ENCODE measurements around the gene ACVR1. TPM values are rescaled to one million over a fixed set of nuclear protein-coding genes. Genes with fewer than 3 reads are reported as not detected.

ACVR1 gene
- total RNA-seq, 2 experiments from 2014 or later, result 18.7 to 19.4 TPM

DNA sequence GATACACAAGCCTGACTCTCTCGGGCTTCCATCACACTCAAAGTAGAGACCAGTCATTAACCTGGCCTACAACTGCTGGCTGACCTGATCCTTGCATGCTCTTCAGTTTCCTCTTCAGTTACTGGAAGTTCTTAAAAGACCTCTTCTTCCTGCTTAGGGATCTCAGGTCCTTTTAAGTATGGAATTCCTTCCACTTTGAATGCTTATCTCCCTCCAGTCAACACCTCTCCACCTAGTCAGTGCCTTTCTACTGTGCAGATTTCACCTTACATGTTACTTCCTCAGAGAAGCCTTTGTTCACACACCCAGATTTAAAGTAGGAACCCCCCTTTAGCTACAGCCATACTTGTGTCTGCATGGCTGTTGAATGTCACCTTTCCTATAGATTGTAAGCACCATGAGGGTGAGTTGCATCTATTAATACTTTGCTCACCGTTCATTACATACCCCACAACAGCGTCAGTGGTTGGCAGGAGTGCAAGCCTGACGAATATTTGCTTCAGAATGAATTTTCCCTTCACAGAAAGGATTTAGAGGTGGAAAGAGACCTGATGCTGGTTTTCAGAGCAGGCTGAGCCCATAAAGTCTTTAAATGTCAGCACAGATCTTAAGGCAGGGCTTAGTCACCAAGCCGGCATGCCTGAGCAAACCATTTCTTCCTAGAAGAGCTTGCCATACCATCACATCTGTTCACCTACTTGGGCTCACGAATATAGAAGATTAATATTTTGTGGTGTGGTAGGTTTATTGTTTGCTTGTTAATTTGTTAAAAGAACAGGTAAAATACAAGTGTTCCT is 90.1 kb downstream of the ACVR1 start:
- Mint-ChIP-seq H3K4me3 (no peak overlapping the region), H3K27ac (no peak overlapping the region), H3K9me3 (ENCODE audit: low read depth) (no peaks in the 10 kb centered on the region), H3K36me3 (no peaks in the 10 kb centered on the region), H3K27me3 (no peaks in the 10 kb centered on the region), H3K4me1 (peaks cover 32% of the 10 kb centered on the region)
- CTCF ChIA-PET, result no interaction called here
- DNase-seq, result no peak
- no peak for ATAC-seq

DNA sequence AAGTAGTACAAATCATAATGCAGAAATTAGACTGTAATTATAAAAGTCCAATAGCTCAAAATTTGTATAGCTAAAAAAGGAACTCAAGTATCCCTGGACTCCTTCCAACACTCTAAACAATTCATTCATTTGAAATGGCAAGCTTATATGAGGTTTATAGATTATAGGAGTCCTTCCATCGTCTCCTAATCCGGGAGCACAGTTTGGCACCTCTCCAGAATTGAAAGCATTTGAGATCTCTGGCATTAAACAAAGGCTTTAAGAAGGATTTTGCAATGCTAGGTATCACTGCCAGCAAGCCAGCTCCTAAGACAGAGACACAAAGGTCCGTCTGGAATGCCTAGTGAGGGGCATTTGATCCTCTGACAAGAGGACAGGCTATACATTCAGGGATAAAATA is 90.9 kb downstream of the ACVR1 start:
- Mint-ChIP-seq H3K9me3 (ENCODE audit: low read depth) (no peaks in the 10 kb centered on the region), H3K4me3 (no peak overlapping the region), H3K36me3 (no peaks in the 10 kb centered on the region), H3K27ac (no peak overlapping the region), H3K27me3 (no peaks in the 10 kb centered on the region), H3K4me1 (peaks cover 32% of the 10 kb centered on the region)
- CTCF ChIA-PET, result no interaction called here
- ATAC-seq (no peak), DNase-seq (no peak)

DNA sequence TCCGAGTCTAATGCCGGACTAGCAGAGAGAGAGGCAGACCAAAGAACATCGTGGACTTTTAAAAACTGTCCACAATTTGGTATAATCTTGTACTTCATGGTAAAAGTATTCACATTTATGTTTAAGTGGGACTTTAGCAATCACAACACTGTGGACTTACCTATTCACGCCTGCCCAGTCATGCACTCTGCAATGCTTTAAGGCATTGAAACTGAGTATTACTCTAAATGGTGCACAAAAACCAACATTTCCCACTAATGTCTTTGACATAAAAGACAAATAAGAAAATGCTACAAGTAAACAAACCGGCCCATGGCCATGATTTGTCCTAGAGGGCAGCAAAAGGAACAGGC is 91.3 kb downstream of the ACVR1 start:
- peaks cover 29% of the 10 kb centered on the region for H3K4me1 Mint-ChIP-seq
- H3K27me3 Mint-ChIP-seq, result no peaks in the 10 kb centered on the region
- H3K36me3 Mint-ChIP-seq, result peaks cover 1% of the 10 kb centered on the region
- DNase-seq, result no peak
- no peak for ATAC-seq
- no peak overlapping the region for H3K27ac Mint-ChIP-seq
- CTCF ChIA-PET, result no interaction called here
- H3K9me3 Mint-ChIP-seq (ENCODE audit: low read depth), result no peaks in the 10 kb centered on the region
- no peak overlapping the region for H3K4me3 Mint-ChIP-seq

DNA sequence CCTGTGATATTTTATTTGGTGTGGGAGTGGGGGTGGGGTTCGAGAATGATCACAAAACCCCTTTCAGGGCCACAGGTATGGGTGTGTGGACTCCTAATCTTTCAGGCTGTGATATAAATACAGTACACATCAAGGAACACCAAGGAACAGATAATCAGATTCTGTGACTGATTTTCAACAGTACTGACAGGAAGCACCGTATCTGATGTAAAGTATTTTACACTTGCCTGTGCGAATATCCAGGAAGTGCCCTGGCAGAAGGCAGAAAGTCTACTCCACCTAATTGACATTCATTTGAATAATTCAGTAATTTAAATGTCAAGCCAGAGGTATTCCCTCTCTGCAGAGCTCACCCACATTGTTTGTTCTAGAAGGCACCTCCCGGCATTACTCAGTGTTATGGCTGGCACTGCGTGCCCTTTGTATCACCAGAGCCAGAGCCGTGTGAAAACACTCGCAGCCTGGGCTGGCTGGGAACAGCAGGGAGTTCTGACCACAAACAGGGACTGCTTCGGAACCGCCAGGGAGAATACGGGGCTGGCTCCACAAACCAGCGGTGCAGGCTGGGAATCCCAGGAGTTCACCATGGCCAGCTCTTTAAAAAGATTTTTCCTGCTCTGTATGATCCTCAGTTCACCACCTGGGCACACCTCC is 91.8 kb downstream of the ACVR1 start:
- no peak overlapping the region for H3K27ac Mint-ChIP-seq
- CTCF ChIA-PET, result no interaction called here
- H3K4me1 Mint-ChIP-seq, result peaks cover 24% of the 10 kb centered on the region
- no peaks in the 10 kb centered on the region for H3K27me3 Mint-ChIP-seq
- H3K4me3 Mint-ChIP-seq, result no peak overlapping the region
- DNase-seq (no peak), ATAC-seq (no peak)
- H3K9me3 Mint-ChIP-seq (ENCODE audit: low read depth), result no peaks in the 10 kb centered on the region
- H3K36me3 Mint-ChIP-seq, result peaks cover 3% of the 10 kb centered on the region

DNA sequence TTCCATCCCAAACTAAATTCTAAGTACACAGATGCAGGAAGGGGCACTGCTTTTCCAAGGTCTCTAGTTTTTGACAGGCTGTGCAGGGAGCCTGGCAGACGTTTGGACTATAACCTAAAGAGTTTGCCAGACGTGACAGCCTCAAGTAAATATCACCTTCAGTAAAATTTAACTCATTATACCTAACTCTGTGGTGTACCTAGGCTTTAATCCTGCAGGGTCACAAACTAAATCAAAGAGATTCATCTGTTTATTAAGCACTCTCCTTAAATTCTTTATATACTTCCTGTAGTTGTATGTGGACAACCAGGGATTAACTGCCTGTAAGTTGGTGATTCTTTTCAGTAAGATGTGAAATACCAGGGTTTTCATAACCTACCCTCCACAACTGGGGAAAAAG is 92.9 kb downstream of the ACVR1 start:
- Mint-ChIP-seq H3K27me3 (no peaks in the 10 kb centered on the region), H3K4me3 (no peak overlapping the region), H3K27ac (no peak overlapping the region), H3K4me1 (peaks cover 17% of the 10 kb centered on the region), H3K36me3 (peaks cover 3% of the 10 kb centered on the region), H3K9me3 (ENCODE audit: low read depth) (no peaks in the 10 kb centered on the region)
- CTCF ChIA-PET, result no interaction called here
- ATAC-seq (no peak), DNase-seq (no peak)

DNA sequence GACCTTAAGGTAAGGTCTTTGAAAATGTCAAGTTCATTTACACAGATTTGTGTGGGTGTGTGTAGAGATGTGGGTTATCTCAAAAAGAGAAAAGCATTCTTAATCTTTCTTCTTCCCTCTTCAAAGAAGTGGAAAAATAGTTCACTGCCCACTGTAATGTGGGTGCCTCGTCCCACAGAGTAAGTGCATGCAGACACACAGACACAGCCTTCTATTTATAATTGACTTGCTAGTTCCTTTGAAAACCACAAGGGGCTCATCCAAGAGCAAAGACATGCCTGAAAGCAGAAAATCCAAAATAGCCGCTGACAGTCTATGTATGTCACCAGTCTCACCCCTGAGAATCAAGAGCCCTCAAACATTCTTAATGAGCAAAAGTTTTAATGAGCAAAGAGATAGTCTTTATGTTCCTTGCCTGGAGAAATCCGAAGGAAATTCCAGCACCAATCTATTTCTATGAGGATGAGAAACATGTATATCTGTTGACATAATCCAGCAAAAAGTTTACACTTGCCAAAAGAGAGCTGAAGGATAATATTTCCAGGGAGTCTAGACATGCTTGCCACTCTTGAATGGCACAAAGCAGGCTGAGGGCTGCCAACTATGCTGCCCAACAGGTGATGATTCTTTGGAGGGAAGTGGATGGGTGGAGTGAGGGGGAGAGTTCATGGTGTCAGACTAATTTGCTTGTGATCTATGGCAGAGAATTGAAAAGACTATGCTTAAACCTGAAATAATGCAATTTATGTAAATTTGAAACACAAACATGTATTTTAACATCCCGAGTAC is 93.9 kb downstream of the ACVR1 start:
- Mint-ChIP-seq H3K4me1 (peaks cover 17% of the 10 kb centered on the region), H3K4me3 (no peak overlapping the region), H3K27me3 (no peaks in the 10 kb centered on the region), H3K27ac (no peak overlapping the region), H3K9me3 (ENCODE audit: low read depth) (no peaks in the 10 kb centered on the region), H3K36me3 (peaks cover 4% of the 10 kb centered on the region)
- DNase-seq (no peak), ATAC-seq (no peak)
- CTCF ChIA-PET, result no interaction called here

DNA sequence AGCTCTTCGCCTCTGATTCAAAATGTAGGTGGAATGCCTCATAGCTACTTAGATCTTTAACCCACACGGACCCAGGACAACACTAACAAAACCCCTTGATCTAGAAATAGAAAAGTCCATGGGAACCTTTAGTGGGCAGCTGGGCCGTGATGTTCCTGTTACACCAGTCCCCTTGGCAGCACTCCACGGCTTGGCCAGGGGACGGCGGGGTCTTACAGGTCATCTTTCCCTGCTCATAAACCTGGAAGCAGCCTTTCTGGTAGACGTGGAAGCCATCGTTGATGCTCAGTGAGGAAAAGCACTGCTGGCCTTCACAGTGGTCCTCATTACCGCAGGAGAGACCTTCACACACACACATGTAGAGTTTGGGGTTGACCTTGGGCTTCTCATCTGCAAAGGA is 95.9 kb downstream of the ACVR1 start:
- H3K27me3 Mint-ChIP-seq, result no peaks in the 10 kb centered on the region
- H3K4me1 Mint-ChIP-seq, result peaks cover 17% of the 10 kb centered on the region
- no peaks in the 10 kb centered on the region for H3K9me3 Mint-ChIP-seq (ENCODE audit: low read depth)
- peaks cover 6% of the 10 kb centered on the region for H3K36me3 Mint-ChIP-seq
- H3K4me3 Mint-ChIP-seq, result no peak overlapping the region
- CTCF ChIA-PET, result interaction anchor here (1.0 to 1.9 kb wide), 6 partner anchors 10 to 478 kb away, joined by 3 to 8 read pairs (median 3); partner anchors contain the start of gene ACVR1
- H3K27ac Mint-ChIP-seq, result no peak overlapping the region
- no peak for DNase-seq
- no peak for ATAC-seq

DNA sequence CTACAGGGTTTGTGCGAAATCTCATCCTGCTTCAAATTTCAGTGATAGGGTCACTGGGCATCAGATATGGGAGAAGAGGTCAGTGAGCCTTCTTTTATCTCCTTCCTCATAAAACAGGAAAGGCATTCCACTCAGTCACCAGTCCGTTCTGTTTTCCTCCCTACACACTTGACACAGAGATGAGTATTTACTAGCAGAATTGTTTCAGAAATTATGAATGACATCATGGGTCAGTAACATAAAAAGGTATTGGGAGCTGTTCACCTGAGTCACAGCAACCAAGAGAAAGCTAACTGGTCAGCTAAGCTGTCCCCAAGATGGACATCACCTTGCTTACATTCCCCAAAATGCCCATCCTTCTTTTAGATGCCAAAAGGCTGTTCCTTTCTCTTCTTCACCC is 96.3 kb downstream of the ACVR1 start:
- Mint-ChIP-seq H3K27me3 (no peaks in the 10 kb centered on the region), H3K4me1 (peaks cover 17% of the 10 kb centered on the region), H3K9me3 (ENCODE audit: low read depth) (no peaks in the 10 kb centered on the region), H3K27ac (no peak overlapping the region), H3K36me3 (peaks cover 6% of the 10 kb centered on the region), H3K4me3 (no peak overlapping the region)
- no peak for ATAC-seq
- CTCF ChIA-PET, result interaction anchor here (1.9 kb wide), 2 partner anchors 27 to 227 kb away, joined by 4 to 8 read pairs; no protein-coding TSS in a partner anchor
- no peak for DNase-seq

DNA sequence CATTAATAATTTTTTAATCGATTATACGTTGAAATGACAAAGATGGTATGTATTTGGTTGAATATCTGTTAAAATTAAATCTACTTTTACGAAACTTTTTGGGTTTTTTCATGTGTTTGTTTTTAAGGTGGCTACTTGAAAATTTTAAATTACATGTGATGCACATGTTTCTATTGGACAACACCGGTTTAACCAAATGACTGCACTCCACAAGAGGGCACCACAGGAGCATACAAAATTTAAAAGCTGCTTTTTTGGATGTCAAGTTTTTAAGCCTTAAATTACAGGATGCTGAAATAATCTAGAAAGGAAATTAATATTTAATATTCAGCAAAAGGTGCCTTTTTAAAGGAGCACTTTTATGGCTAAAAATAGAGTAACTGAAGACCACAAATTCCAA is 98.7 kb downstream of the ACVR1 start:
- Mint-ChIP-seq H3K4me3 (no peak overlapping the region), H3K36me3 (peaks cover 7% of the 10 kb centered on the region), H3K4me1 (peaks cover 8% of the 10 kb centered on the region), H3K27me3 (no peaks in the 10 kb centered on the region), H3K9me3 (ENCODE audit: low read depth) (no peaks in the 10 kb centered on the region), H3K27ac (no peak overlapping the region)
- ATAC-seq (peak; percentile 23), DNase-seq (peak; percentile 65)
- CTCF ChIA-PET, result interaction anchor here (0.9 to 1.7 kb wide), 3 partner anchors 13 to 148 kb away, joined by 3 to 4 read pairs (median 4); partner anchors contain the start of gene ACVR1

DNA sequence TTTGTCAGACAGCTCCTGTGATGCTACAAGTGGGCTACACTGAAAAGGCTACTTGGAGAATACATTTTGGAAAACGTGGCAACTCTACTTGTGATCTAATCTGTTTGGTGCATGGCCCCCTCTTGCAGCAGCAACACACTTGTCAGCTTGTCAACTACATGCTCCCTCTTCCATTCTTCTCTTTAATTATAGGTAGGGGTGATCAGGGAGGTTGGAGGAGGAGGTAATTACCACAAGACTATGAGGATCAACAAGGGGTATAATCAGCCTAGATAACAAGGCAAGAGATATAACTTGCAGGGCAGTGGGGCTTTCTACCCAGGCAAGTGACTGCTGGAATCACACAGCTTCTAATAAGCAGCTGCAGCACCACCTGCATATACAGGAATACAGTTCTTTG is 104.9 kb downstream of the ACVR1 start:
- DNase-seq (no peak), ATAC-seq (no peak)
- Mint-ChIP-seq H3K4me3 (no peak overlapping the region), H3K4me1 (peaks cover 7% of the 10 kb centered on the region), H3K36me3 (peaks cover 20% of the 10 kb centered on the region), H3K27me3 (no peaks in the 10 kb centered on the region), H3K9me3 (ENCODE audit: low read depth) (no peaks in the 10 kb centered on the region), H3K27ac (no peak overlapping the region)
- CTCF ChIA-PET, result no interaction called here

DNA sequence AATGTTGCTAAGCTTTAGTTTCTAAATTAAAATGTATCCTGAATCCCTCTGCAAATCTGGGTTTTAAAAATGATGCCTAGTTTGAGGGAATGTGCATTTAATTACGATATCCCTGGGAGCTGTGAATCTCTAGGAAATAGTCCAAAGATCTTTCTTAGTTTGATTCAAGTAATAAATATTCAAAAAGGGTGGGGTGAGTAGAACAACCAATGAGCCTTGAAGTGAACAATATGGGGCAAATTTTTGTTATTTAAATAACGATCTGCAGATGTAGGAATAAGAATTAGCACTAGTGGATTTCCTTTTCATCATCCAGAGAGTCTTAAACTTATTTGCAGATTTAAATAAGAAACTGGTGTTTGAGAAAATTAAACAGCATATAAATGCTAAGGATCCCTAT is 106.3 kb downstream of the ACVR1 start:
- Mint-ChIP-seq H3K27ac (no peak overlapping the region), H3K36me3 (peaks cover 29% of the 10 kb centered on the region), H3K4me1 (peaks cover 7% of the 10 kb centered on the region), H3K27me3 (no peaks in the 10 kb centered on the region), H3K4me3 (no peak overlapping the region), H3K9me3 (ENCODE audit: low read depth) (no peaks in the 10 kb centered on the region)
- ATAC-seq, result no peak
- CTCF ChIA-PET, result interaction anchor here (0.9 kb wide), 1 partner anchor 468 kb away, joined by 4 read pairs; no protein-coding TSS in a partner anchor
- DNase-seq, result no peak

DNA sequence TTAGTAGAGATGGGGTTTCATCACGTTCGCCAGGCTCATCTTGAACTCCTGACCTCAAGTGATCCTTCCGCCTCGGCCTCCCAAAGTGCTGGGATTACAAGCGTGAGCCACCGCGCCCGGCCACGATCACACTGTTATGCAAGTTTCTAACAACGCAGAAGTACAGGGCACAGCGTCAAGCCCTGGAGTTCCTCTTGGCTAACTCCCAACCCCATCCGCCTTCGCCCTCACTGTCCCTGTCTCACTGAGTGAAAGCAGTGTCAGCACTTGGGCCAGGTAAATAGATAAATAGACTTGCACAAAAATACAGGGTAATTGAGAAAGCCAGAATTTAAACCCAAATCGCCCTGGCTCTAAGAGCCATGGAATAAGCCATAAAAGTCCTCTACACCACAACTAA is 111.7 kb downstream of the ACVR1 start:
- Mint-ChIP-seq H3K4me3 (no peak overlapping the region), H3K27me3 (no peaks in the 10 kb centered on the region), H3K36me3 (peaks cover 49% of the 10 kb centered on the region), H3K27ac (no peak overlapping the region), H3K9me3 (ENCODE audit: low read depth) (peaks cover 3% of the 10 kb centered on the region), H3K4me1 (peaks cover 5% of the 10 kb centered on the region)
- ATAC-seq, result no peak
- DNase-seq, result no peak
- CTCF ChIA-PET, result interaction anchor here (1.0 kb wide), 1 partner anchor 13 kb away, joined by 3 read pairs; no protein-coding TSS in a partner anchor

DNA sequence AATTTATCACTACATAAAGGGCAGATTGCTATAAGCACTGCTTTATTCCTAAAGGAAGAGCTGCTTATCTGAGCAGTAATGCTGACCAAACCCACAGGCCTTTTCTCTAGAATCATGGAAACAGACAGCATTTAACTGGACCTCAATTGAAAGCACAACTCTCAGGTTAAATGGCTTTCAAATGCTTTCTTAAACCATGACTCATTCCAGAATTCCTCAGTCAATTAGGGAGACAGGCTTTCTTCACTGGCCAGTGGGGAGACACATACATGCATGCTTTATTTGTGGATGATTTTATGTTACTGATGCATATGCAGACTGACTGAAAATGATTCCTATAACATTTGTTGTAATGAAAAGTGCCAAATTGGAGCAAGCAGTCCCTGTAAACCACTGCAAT is 114.6 kb downstream of the ACVR1 start:
- H3K4me3 Mint-ChIP-seq, result no peak overlapping the region
- no peaks in the 10 kb centered on the region for H3K4me1 Mint-ChIP-seq
- peaks cover 5% of the 10 kb centered on the region for H3K9me3 Mint-ChIP-seq (ENCODE audit: low read depth)
- H3K27me3 Mint-ChIP-seq, result no peaks in the 10 kb centered on the region
- H3K27ac Mint-ChIP-seq, result no peak overlapping the region
- no peak for DNase-seq
- no peak for ATAC-seq
- CTCF ChIA-PET, result interaction anchor here (1.3 kb wide), 1 partner anchor 14 kb away, joined by 4 read pairs; no protein-coding TSS in a partner anchor
- peaks cover 66% of the 10 kb centered on the region for H3K36me3 Mint-ChIP-seq
